ENCODE results near the gene PRKAR1B. TPM values are rescaled to one million over a fixed set of nuclear protein-coding genes. Genes with fewer than 3 reads are reported as not detected.

The PRKAR1B gene
- total RNA-seq, 1 experiment from 2014 or later, result 20.4 TPM

- Histone ChIP-seq H3K9me3 (no peaks in the 10 kb centered on the region), H3K27me3 (no peaks in the 10 kb centered on the region), H3K4me3 (no peak overlapping the region), H3K36me3 (no peaks in the 10 kb centered on the region)
- no peak for DNase-seq
These were observed 12.8 kb downstream of the PRKAR1B start for GRCh38 chr7:714251-714671.

GRCh38 chr7:713488-714230 is 13.4 kb downstream of the PRKAR1B start:
- DNase-seq, result no peak
- H3K27me3 ChIP-seq, result no peaks in the 10 kb centered on the region
- no peaks in the 10 kb centered on the region for H3K9me3 ChIP-seq
- H3K4me3 ChIP-seq, result no peak overlapping the region
- H3K36me3 ChIP-seq, result no peaks in the 10 kb centered on the region

- no peak overlapping the region for H3K4me3 ChIP-seq
- no peaks in the 10 kb centered on the region for H3K36me3 ChIP-seq
- H3K9me3 ChIP-seq, result no peaks in the 10 kb centered on the region
- no peaks in the 10 kb centered on the region for H3K27me3 ChIP-seq
- no peak for DNase-seq
These were observed 14.0 kb downstream of the PRKAR1B start for GRCh38 chr7:713139-713457.

GRCh38 chr7:712381-713138 is 14.5 kb downstream of the PRKAR1B start:
- Histone ChIP-seq H3K27me3 (no peaks in the 10 kb centered on the region), H3K4me3 (no peak overlapping the region), H3K36me3 (no peaks in the 10 kb centered on the region), H3K9me3 (no peaks in the 10 kb centered on the region)
- DNase-seq, result no peak

GRCh38 chr7:711922-712380 is 15.1 kb downstream of the PRKAR1B start:
- no peaks in the 10 kb centered on the region for H3K9me3 ChIP-seq
- H3K27me3 ChIP-seq, result no peaks in the 10 kb centered on the region
- no peak overlapping the region for H3K4me3 ChIP-seq
- DNase-seq, result no peak
- H3K36me3 ChIP-seq, result no peaks in the 10 kb centered on the region

- DNase-seq, result no peak
- Histone ChIP-seq H3K27me3 (no peaks in the 10 kb centered on the region), H3K36me3 (no peaks in the 10 kb centered on the region), H3K9me3 (no peaks in the 10 kb centered on the region), H3K4me3 (no peak overlapping the region)
These were observed 15.8 kb downstream of the PRKAR1B start for GRCh38 chr7:711093-711921.

- H3K36me3 ChIP-seq, result no peaks in the 10 kb centered on the region
- no peak overlapping the region for H3K4me3 ChIP-seq
- H3K9me3 ChIP-seq, result no peaks in the 10 kb centered on the region
- no peaks in the 10 kb centered on the region for H3K27me3 ChIP-seq
- no peak for DNase-seq
These were observed 16.9 kb downstream of the PRKAR1B start for GRCh38 chr7:710161-710560.

- no peaks in the 10 kb centered on the region for H3K36me3 ChIP-seq
- H3K9me3 ChIP-seq, result peaks cover 2% of the 10 kb centered on the region; the same call in 1 of the 2 replicates
- no peak overlapping the region for H3K4me3 ChIP-seq
- DNase-seq, result no peak
- no peaks in the 10 kb centered on the region for H3K27me3 ChIP-seq
These were observed 19.6 kb downstream of the PRKAR1B start for GRCh38 chr7:707296-708000.

GRCh38 chr7:706721-707120 is 20.4 kb downstream of the PRKAR1B start:
- no peak for DNase-seq
- Histone ChIP-seq H3K9me3 (peaks cover 4% of the 10 kb centered on the region), H3K36me3 (no peaks in the 10 kb centered on the region)

GRCh38 chr7:703049-703448 is 24.0 kb downstream of the PRKAR1B start:
- no peak for DNase-seq
- Histone ChIP-seq H3K4me3 (no peak overlapping the region), H3K9me3 (peaks cover 4% of the 10 kb centered on the region), H3K36me3 (no peaks in the 10 kb centered on the region), H3K27me3 (no peaks in the 10 kb centered on the region)

More at GRCh38 chr7:706721-707120, 20.4 kb downstream of the PRKAR1B start:
- Histone ChIP-seq H3K27me3 (no peaks in the 10 kb centered on the region), H3K4me3 (no peak overlapping the region)

- Histone ChIP-seq H3K36me3 (no peaks in the 10 kb centered on the region), H3K4me3 (no peak overlapping the region), H3K27me3 (no peaks in the 10 kb centered on the region)
These were observed 25.9 kb downstream of the PRKAR1B start for GRCh38 chr7:701086-701671.

GRCh38 chr7:699476-700170 is 27.5 kb downstream of the PRKAR1B start:
- Histone ChIP-seq H3K27me3 (no peaks in the 10 kb centered on the region), H3K9me3 (peaks cover 4% of the 10 kb centered on the region), H3K36me3 (no peaks in the 10 kb centered on the region), H3K4me3 (no peak overlapping the region)
- no peak for DNase-seq

More at GRCh38 chr7:701086-701671, 25.9 kb downstream of the PRKAR1B start:
- peaks cover 4% of the 10 kb centered on the region for H3K9me3 ChIP-seq
- DNase-seq, result no peak

GRCh38 chr7:698515-699475 is 28.3 kb downstream of the PRKAR1B start:
- Histone ChIP-seq H3K36me3 (no peaks in the 10 kb centered on the region), H3K27me3 (no peaks in the 10 kb centered on the region), H3K9me3 (peaks cover 4% of the 10 kb centered on the region), H3K4me3 (no peak overlapping the region)
- DNase-seq, result no peak

GRCh38 chr7:696812-697551 is 30.1 kb downstream of the PRKAR1B start:
- Histone ChIP-seq H3K27me3 (no peaks in the 10 kb centered on the region), H3K9me3 (peaks cover 2% of the 10 kb centered on the region; the same call in 1 of the 2 replicates), H3K36me3 (no peaks in the 10 kb centered on the region), H3K4me3 (no peak overlapping the region)
- no peak for DNase-seq

All from MG63 (cell line).